ENCODE measurements around the gene FUT1. TPM values are rescaled to one million over a fixed set of nuclear protein-coding genes. Genes with fewer than 3 reads are reported as not detected.
"Not testable (repeated sequence)": the region's sequence is repeated elsewhere in the genome, so short reads cannot be mapped to it uniquely, and the experiment has no call there.

Gene FUT1
- total RNA-seq, 1 donor from 2014 or later: 6.0 TPM

GRCh38 chr19:48718106-48718505 is 34.3 kb downstream of the FUT1 start:
- DNase-seq (ENCODE audit: low read depth in 2 of 2): not testable (repeated sequence)

GRCh38 chr19:48716562-48717291 is 35.7 kb downstream of the FUT1 start:
- DNase-seq (ENCODE audit: low read depth in 2 of 2): peak in 1 of 2 donors; percentile 34

GRCh38 chr19:48715681-48716171 is 36.7 kb downstream of the FUT1 start:
- no peak for DNase-seq (ENCODE audit: low read depth in 2 of 2)

DNA sequence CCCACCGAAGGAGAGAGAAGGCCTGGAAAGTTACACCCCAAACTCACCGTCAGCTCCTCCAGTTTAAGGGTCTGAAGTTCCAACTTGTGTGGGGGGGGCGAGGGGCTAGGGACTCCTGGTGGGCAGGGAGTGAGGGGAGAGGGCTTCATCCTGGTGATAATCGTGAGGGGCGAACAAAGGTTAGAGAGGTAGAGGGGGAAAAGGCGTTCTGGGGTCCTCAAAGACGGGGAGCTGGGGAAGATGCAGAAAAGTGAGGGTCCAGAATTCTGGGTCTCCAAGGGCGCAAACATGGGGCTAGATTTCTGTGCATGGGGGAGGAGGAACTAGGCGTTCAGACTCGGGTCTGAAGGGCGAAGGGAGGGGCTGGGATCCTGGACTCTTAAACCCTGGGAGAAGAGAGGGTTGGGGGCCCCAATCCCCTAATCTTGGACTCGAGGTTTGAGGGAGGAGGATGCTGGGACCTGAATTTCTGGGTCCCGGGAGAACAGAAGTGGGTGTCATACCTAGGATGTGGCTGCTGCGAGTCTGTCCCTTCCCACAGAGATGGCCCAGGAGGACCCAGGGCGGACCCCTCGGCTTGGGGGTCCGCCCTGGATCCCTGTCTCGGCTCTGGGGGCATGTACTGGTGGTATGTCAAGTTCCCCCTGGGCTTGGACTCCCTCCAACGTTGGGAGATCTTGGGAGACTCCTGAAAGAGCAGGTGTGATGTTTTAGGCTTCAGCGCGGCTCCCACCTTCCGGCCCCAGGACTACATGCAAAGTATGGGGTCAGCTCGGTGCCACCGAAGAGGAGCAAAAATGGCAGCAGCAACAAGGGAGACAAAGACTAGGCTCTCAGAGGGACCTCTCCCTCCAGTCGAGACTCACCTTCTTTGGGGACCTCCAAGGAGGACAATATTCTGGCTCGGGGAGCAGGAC is 37.4 kb downstream of the FUT1 start:
- no peak for DNase-seq (ENCODE audit: low read depth in 2 of 2)

- peak; percentile 96 to 100 for DNase-seq (ENCODE audit: low read depth in 2 of 2)
Measured at GRCh38 chr19:48713864-48714755, 38.3 kb downstream of the FUT1 start.

- DNase-seq (ENCODE audit: low read depth in 2 of 2): peak in 1 of 2 donors; percentile 24
Measured at GRCh38 chr19:48713041-48713863, 39.2 kb downstream of the FUT1 start.

DNA sequence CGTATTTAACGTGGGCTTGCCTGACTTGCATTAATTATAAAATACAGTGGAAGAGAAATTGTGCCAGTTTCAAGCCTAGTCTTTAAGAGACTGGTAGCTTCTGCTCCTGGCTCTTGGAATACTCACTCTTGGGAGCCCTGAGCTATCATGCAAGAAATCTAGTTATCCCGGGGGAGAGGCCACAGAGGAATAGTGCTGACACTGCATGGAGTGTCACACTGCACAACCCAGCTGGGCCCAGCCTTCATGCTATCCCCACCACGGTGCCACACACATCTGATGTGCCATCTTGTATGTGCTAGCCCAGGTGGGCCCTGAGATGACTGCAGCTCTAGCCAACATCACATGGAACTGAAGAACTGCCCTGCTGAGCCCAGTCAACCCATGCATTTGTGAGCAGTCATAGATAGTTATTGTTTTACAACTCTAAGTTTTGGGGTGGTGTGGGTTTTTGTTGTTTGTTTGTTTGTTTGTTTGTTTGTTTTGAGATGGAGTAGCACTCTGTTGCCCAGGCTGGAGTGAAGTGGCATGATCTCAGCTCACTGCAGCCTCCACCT is 41.3 kb downstream of the FUT1 start:
- DNase-seq (ENCODE audit: low read depth in 2 of 2): no peak

DNA sequence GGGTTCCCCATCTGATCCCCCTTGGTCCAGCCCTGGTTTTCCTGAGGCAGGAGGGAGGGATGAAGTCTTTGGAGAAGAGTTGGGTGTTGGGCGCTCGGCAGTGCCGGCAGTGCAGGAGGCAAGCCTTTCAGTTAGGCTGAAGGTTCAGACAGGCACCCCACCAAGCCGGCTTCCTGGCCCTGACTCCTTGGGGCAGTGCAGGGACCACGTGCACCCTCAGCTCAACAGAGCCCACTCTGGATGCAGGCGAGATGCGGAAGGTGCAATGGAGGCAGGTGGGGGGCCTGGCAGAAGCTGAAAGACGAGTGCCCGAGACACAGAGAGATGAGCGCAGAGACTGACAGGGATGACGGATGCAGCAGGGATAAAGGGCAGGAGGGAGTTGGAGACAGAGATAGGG is 44.0 kb downstream of the FUT1 start:
- DNase-seq (ENCODE audit: low read depth in 2 of 2): no peak

DNA sequence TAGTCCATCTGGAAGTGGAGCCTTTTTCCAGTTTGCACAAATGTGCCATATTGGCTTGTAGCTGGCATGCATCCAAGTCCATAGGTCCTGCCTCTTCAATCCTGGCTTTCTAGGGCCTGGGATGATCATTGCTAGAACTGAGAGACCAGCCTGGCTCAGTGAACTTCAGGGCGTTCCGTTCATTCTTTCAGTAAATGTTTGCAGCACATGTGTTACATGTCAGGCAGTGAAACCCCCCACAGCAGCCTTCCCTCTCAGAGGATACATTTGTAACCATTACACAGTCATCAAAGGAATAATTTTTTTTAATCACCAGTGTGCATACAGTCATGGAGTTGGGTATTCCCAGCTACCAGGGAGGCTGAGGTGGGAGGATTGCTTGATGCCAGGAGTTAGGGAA is 47.0 kb downstream of the FUT1 start:
- DNase-seq (ENCODE audit: low read depth in 2 of 2): no peak

GRCh38 chr19:48703316-48703715 is 49.1 kb downstream of the FUT1 start:
- DNase-seq (ENCODE audit: low read depth in 2 of 2): no peak

DNA sequence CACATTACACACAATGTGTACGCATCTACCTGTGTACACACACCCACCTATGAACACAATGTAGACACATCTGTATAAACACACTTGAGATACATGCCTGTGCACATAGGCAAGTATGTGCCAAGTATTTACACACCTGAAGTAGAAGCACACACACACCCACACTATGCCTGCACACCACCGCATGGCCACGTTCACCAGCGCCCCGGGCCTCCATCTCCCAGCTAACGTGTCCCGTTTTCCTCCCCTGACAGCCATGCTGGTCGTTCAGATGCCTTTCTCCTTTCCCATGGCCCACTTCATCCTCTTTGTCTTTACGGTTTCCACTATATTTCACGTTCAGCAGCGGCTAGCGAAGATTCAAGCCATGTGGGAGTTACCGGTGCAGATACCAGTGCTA is 49.7 kb downstream of the FUT1 start:
- no peak for DNase-seq (ENCODE audit: low read depth in 2 of 2)

DNA sequence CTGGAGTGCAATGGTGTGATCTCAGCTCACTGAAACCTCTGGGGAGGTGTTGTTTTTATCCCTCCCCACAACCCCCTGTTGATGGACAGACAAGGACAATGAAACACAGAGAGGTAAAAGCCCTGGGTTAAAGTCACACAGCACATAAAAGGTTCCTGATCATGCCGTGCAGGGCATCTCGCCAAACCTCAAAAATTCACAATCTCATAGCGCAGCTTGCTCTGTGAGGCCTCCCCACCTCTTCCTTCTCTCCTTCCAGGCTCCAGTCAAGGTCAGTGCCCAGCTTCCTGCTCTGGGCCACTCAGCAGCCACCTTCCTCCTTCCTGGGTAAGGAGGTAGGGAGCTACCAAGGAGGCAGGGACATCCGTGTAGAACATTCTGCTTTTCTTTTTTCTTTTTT is 54.4 kb downstream of the FUT1 start:
- DNase-seq (ENCODE audit: low read depth in 2 of 2): no peak

Other genes with a start within 250 kb of the FUT1 start
- gene LMTK3, start 240.8 kb downstream of the FUT1 start, total RNA-seq: under 0.01 and 0.13 TPM in 2 replicates
- gene SULT2B1, start 200.5 kb downstream of the FUT1 start, total RNA-seq: 0.13 TPM in 1 of 2 replicates, not detected in the other
- not detected in 2 replicates for gene SPACA4, start 145.9 kb downstream of the FUT1 start, total RNA-seq
- 0.25 and 0.26 TPM in 2 replicates for gene FAM83E, start 137.6 kb downstream of the FUT1 start, total RNA-seq
- 1,899 and 2,423 TPM in 2 replicates for gene RPL18, start 133.5 kb downstream of the FUT1 start, total RNA-seq
- gene SPHK2, start 133.1 kb downstream of the FUT1 start, total RNA-seq: 3.9 and 6.3 TPM in 2 replicates
- gene DBP, start 115.3 kb downstream of the FUT1 start, total RNA-seq: 1.4 and 2.8 TPM in 2 replicates
- 2.6 and 4.6 TPM in 2 replicates for gene CA11, start 106.5 kb downstream of the FUT1 start, total RNA-seq
- gene NTN5, start 79.6 kb downstream of the FUT1 start, total RNA-seq: under 0.01 TPM in 1 of 2 replicates, not detected in the other
- not detected in 2 replicates for gene FUT2, start 56.7 kb downstream of the FUT1 start, total RNA-seq
- under 0.01 and 0.13 TPM in 2 replicates for gene MAMSTR, start 32.9 kb downstream of the FUT1 start, total RNA-seq
- gene RASIP1, start 12.0 kb downstream of the FUT1 start, total RNA-seq: 59.4 and 82.1 TPM in 2 replicates
- 0.25 and 0.26 TPM in 2 replicates for gene IZUMO1, start 5.7 kb downstream of the FUT1 start, total RNA-seq
- gene FGF21, start 2.9 kb upstream of the FUT1 start, total RNA-seq: not detected in 2 replicates
- gene BCAT2, start 58.4 kb upstream of the FUT1 start, total RNA-seq: 29.0 and 33.3 TPM in 2 replicates
- gene HSD17B14, start 83.8 kb upstream of the FUT1 start, total RNA-seq: 2.8 and 4.2 TPM in 2 replicates
- gene PLEKHA4, start 116.0 kb upstream of the FUT1 start, total RNA-seq: 2.7 and 6.8 TPM in 2 replicates
- gene PPP1R15A, start 119.8 kb upstream of the FUT1 start, total RNA-seq: 21.6 and 36.4 TPM in 2 replicates
- under 0.01 and 0.13 TPM in 2 replicates for gene TULP2, start 146.1 kb upstream of the FUT1 start, total RNA-seq
- 89.7 and 166 TPM in 2 replicates for gene NUCB1, start 147.7 kb upstream of the FUT1 start, total RNA-seq
- 0.13 TPM in 1 of 2 replicates, not detected in the other for gene DHDH, start 181.1 kb upstream of the FUT1 start, total RNA-seq
- gene BAX, start 202.2 kb upstream of the FUT1 start, total RNA-seq: 85.0 and 95.6 TPM in 2 replicates
- 625 and 1,172 TPM in 2 replicates for gene FTL, start 212.7 kb upstream of the FUT1 start, total RNA-seq
- 14.8 and 16.0 TPM in 2 replicates for gene GYS1, start 240.7 kb upstream of the FUT1 start, total RNA-seq
- 139 and 197 TPM in 2 replicates for gene RUVBL2, start 241.2 kb upstream of the FUT1 start, total RNA-seq

All from dermis microvascular lymphatic vessel endothelial cell (primary cell).